Activated CD4-positive, alpha-beta memory T cell treated with anti-CD3 and anti-CD28 coated beads for 36 hours (primary cell): ENCODE measurements around the gene SFMBT1. TPM values are rescaled to one million over a fixed set of nuclear protein-coding genes. Genes with fewer than 3 reads are reported as not detected.

Source experiments
- CTCF ChIA-PET: fragments of 350-600 bp; sonication (Branson Sonifier 250); formaldehyde crosslinking; loops from one replicate; lab custom pipeline; 2021; ENCODE audit warnings: antibody characterized with exemption, inconsistent platforms; lab: Charles Lee
- POLR2A ChIA-PET: fragments of 350-600 bp; sonication (Branson Sonifier 250); formaldehyde crosslinking; loops from one replicate; lab custom pipeline; 2021; ENCODE audit warnings: antibody characterized with exemption; lab: Charles Lee
- DNase-seq: peaks from one replicate; pipeline ENCODE4 v3.0.0-alpha.2; 2020
- H3K27ac Mint-ChIP-seq: one replicate; pipeline ENCODE4 v1.8.0; 2021; ENCODE audit warnings: mixed read lengths
- H3K27me3 Mint-ChIP-seq: one replicate; pipeline ENCODE4 v1.8.0; 2021; ENCODE audit warnings: mixed read lengths
- H3K36me3 Mint-ChIP-seq: one replicate; pipeline ENCODE4 v1.8.0; 2021; ENCODE audit warnings: mixed read lengths
- H3K4me1 Mint-ChIP-seq: one replicate; pipeline ENCODE4 v1.8.0; 2021; ENCODE audit warnings: low read depth, mixed read lengths
- H3K4me3 Mint-ChIP-seq: one replicate; pipeline ENCODE4 v1.8.0; 2021; ENCODE audit warnings: mild to moderate bottlenecking, mixed read lengths
- H3K9me3 Mint-ChIP-seq: one replicate; pipeline ENCODE4 v1.8.0; 2021; ENCODE audit warnings: mixed read lengths
- intact Hi-C: fragments of 100-400 bp; cut with micrococcal nuclease; formaldehyde crosslinking; loops from one replicate; pipeline ENCODE4 v1.15.1; 2023
- total RNA-seq, 2 experiments: library from RNA; stranded (reverse); gene quantifications; one replicate each; pipeline ENCODE4 v1.2.3, GENCODE V29; 2021

The SFMBT1 gene
- total RNA-seq, 2 experiments from 2014 or later, result 22.1 to 22.8 TPM

DNA sequence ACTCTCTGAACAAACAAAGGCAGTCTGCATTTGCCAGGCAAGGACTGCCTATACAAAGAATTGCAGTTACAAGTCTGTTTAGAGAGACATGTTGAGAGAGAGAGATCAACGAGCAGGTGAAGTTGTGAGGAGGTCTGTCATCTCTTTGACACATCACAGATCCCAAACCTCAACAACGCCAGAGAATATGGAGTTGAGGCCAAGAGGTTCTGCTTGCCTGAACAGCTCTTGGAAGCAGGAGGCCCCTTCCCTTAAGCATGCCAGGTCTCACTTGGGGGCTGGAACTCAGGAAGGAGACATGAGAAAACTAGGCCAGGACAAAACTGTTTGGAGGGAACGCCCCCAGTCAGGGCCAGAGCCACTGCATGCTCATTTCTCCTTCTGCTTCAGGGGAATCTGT, 188.7 kb downstream of the SFMBT1 start:
- ChIA-PET CTCF (interaction anchor here (0.6 to 1.2 kb wide), 2 partner anchors 190 to 214 kb away, joined by 3 read pairs; no protein-coding TSS in a partner anchor), POLR2A (no interaction called here)
- Mint-ChIP-seq H3K4me3 (no peak overlapping the region), H3K9me3 (no peaks in the 10 kb centered on the region), H3K27ac (no peak overlapping the region), H3K27me3 (no peaks in the 10 kb centered on the region), H3K4me1 (no peaks in the 10 kb centered on the region), H3K36me3 (no peaks in the 10 kb centered on the region)
- DNase-seq, result no peak
- intact Hi-C loops, result no loop called here

- ChIA-PET CTCF (interaction anchor here (0.6 to 1.2 kb wide), 2 partner anchors 190 to 214 kb away, joined by 3 read pairs; no protein-coding TSS in a partner anchor), POLR2A (no interaction called here)
- Mint-ChIP-seq H3K9me3 (no peaks in the 10 kb centered on the region), H3K36me3 (no peaks in the 10 kb centered on the region), H3K27ac (no peak overlapping the region), H3K27me3 (no peaks in the 10 kb centered on the region), H3K4me3 (no peak overlapping the region), H3K4me1 (no peaks in the 10 kb centered on the region)
- no peak for DNase-seq
- intact Hi-C loops, result no loop called here
These were observed 189.2 kb downstream of the SFMBT1 start for GRCh38 chr3:52856666-52857065.

GRCh38 chr3:52854013-52854412, 191.9 kb downstream of the SFMBT1 start:
- no peak overlapping the region for H3K27ac Mint-ChIP-seq
- no peak overlapping the region for H3K4me3 Mint-ChIP-seq
- intact Hi-C loops, result no loop called here
- H3K4me1 Mint-ChIP-seq, result no peaks in the 10 kb centered on the region
- ChIA-PET POLR2A (no interaction called here), CTCF (interaction anchor here (1.8 kb wide), 1 partner anchor 218 kb away, joined by 9 read pairs; no protein-coding TSS in a partner anchor)
- no peaks in the 10 kb centered on the region for H3K27me3 Mint-ChIP-seq
- H3K36me3 Mint-ChIP-seq, result no peaks in the 10 kb centered on the region
- DNase-seq, result no peak
- no peaks in the 10 kb centered on the region for H3K9me3 Mint-ChIP-seq

Other genes starting within 250 kb of the SFMBT1 start
- 1 to 10 TPM; 4.3 to 6.3 TPM for gene ITIH4, start 215.4 kb downstream of the SFMBT1 start, total RNA-seq
- 1 to 10 TPM in 1 of 2 experiments, not detected in 1; 1.1 TPM for gene MUSTN1, start 211.1 kb downstream of the SFMBT1 start, total RNA-seq
- 10 to 100 TPM; 13.0 to 18.3 TPM for gene STIMATE, start 148.5 kb downstream of the SFMBT1 start, total RNA-seq
- 10 to 100 TPM; 35.0 to 38.2 TPM for gene RFT1, start 84.4 kb upstream of the SFMBT1 start, total RNA-seq
- 10 to 100 TPM; 23.8 to 25.9 TPM for gene PRKCD, start 115.1 kb upstream of the SFMBT1 start, total RNA-seq
- 100 to 1,000 TPM; 252 to 254 TPM for gene TKT, start 209.9 kb upstream of the SFMBT1 start, total RNA-seq